Activated CD4-positive, alpha-beta T cell treated with anti-CD3 and anti-CD28 coated beads, Interleukin-2, amount 10 ng/mL, durations not matched to agents 24 days and 14 days (primary cell): Measurements from ENCODE around the gene NECAB3. TPM values are rescaled to one million over a fixed set of nuclear protein-coding genes. Genes with fewer than 3 reads are reported as not detected.

Experiments used
- DNase-seq: peaks from one replicate; pipeline ENCODE4 v3.0.0; 2022
- H3K27ac Mint-ChIP-seq: one replicate; pipeline ENCODE4 v1.8.0; 2022; ENCODE audit warnings: mild to moderate bottlenecking, mixed read lengths
- H3K27me3 Mint-ChIP-seq: one replicate; pipeline ENCODE4 v1.8.0; 2022; ENCODE audit warnings: mixed read lengths
- H3K36me3 Mint-ChIP-seq: one replicate; pipeline ENCODE4 v1.8.0; 2022; ENCODE audit warnings: low read depth, mild to moderate bottlenecking, mixed read lengths
- H3K4me1 Mint-ChIP-seq: one replicate; pipeline ENCODE4 v1.8.0; 2021; ENCODE audit warnings: mixed read lengths
- H3K4me3 Mint-ChIP-seq: one replicate; pipeline ENCODE4 v1.8.0; 2022; ENCODE audit warnings: mild to moderate bottlenecking, moderate library complexity, mixed read lengths
- H3K9me3 Mint-ChIP-seq: one replicate; pipeline ENCODE4 v1.8.0; 2021; ENCODE audit warnings: mixed read lengths
- intact Hi-C: fragments of 100-400 bp; cut with micrococcal nuclease; formaldehyde crosslinking; loops from one replicate; pipeline ENCODE4 v1.15.1; 2023
- total RNA-seq: library from RNA; stranded (reverse); gene quantifications from 2 replicates; pipeline ENCODE4 v1.2.3, GENCODE V29; 2022

NECAB3 gene
- total RNA-seq, 1 donor from 2014 or later: 29.0 TPM

DNA sequence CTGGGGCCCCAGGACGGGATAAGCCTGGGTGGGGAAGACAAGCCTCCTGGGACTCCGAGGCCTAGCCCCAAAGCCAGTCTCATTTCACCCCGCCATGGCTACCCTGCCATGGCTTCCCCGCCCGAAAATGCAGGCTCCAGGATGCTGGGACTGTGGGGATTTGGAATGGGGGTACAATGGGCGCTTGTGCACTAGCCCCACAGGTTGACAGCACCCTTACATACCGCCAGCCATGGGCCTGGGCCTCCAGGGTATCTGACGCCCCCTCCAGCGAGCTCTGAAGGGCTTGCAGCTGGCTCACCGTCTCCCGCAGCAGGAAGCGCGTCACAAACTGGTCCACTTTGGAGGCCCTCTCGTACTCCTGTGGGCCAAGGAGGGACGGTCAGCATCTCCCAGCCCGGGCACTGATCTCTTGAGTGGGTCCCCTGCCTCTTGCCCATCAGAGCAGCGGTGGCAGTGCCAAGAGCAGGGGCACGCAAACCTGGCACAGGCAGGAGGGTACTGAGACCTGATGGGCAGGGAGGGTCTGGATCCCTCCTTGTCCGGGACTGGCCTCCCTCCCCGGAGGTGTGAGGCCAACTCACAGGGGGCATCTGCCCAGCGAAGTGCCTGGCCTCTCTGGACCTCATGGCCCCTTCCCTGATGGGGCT, 14.1 kb downstream of the NECAB3 start:
- Mint-ChIP-seq H3K9me3 (no peaks in the 10 kb centered on the region), H3K4me3 (no peak overlapping the region), H3K27ac (no peak overlapping the region), H3K36me3 (no peaks in the 10 kb centered on the region), H3K27me3 (no peaks in the 10 kb centered on the region), H3K4me1 (peaks cover 18% of the 10 kb centered on the region)
- no peak for DNase-seq
- intact Hi-C loops: no loop called here

DNA sequence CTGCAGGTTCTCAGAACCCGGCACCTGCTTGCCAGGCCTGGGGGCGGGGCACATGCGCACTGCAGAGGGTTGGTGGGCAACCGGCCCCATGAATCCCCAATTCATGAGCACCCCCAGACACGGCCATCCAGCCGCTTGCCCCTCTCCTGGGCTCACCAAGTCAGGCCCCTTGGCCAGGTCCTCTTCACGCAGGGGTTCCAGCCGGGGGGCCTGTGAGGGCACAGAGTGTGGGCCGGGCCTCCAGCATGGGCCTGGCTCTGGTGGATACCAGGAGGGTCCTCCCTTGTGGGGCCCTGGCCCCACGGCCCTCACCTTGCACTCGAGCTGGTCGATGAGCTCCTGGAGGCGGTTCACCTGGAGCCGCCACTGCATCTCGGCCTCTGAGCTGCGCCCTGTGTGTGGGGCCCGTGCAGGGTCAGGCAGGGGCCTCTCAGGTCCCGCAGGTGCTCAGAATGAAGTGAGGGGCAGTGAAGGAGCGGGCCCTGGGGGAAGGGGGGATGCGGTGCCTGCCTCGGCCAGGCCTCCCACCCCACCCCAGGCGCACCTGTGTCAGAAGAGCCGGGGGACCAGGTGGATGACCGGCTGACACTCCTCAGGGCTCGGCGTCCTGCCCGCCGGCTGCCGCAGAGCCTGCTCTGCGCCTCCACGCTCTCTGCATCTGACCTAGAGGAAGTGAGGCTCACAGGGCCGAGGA, 14.7 kb downstream of the NECAB3 start:
- Mint-ChIP-seq H3K4me3 (no peak overlapping the region), H3K4me1 (peaks cover 11% of the 10 kb centered on the region), H3K27me3 (no peaks in the 10 kb centered on the region), H3K27ac (peak overlapping the region; percentile 49), H3K36me3 (no peaks in the 10 kb centered on the region), H3K9me3 (no peaks in the 10 kb centered on the region)
- DNase-seq: no peak
- intact Hi-C loops: no loop called here

DNA sequence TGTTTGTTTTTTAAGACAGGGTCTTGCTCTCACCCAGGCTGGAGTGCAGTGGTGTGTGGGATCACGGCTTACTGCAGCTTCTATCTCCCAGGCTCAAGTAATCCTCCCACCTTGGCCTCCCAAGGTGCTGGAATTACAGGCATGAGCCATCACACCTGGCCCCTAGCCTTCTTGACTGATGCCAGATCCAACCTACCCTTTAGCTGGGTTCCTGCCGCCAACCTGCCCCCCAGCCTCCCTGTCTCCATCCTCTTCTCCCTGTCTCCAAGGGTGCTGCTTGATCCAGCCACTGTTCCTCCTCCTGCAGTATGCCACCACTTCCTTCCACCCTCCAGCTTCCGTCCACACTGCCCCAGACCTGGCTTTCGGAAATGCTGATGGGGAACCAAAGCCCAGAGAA, 15.3 kb downstream of the NECAB3 start:
- Mint-ChIP-seq H3K36me3 (no peaks in the 10 kb centered on the region), H3K4me1 (peaks cover 8% of the 10 kb centered on the region), H3K9me3 (no peaks in the 10 kb centered on the region), H3K4me3 (no peak overlapping the region), H3K27ac (peak overlapping the region; percentile 49), H3K27me3 (no peaks in the 10 kb centered on the region)
- intact Hi-C loops: no loop called here
- no peak for DNase-seq

DNA sequence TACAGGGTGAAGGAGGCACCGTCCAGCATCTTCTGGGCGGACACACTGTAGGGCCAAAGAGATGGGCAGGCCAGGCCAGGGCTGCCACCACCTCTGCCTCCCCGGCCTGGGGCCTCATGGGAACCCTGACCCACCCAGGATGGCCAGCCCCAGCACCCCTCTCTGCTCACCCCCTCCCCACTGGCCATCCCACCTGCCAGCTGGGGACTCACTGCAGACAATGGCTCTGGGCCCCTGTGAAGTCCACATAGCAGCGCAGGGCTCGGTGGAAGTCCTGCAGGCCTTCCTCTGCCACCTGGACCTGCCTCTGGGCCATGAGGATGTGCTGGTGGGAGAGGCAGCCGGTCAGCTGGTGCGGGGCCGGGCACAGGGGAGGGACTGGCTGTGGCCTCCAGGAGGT, 15.7 kb downstream of the NECAB3 start:
- no peak overlapping the region for H3K27ac Mint-ChIP-seq

DNA sequence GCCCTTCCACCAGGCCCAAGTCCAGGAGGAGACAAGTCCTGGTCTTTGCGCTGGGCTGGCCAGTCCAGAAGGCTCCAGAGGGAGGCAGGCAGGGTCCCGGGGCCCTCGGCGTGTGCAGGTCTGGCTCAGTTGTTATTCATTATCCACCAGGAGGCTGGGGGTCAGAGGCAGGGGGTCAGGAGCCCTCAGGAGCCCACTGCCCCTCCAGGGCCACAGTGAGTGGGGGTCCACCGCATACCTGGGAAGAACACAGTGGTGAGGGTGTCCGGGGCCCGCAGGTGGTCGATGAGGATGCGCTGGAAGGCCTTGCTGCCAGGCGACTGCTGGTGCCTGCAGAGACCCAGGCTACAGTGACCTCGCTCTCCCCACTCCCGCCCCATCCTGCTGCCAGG, 16.5 kb downstream of the NECAB3 start:
- Mint-ChIP-seq H3K27ac (no peak overlapping the region), H3K27me3 (no peaks in the 10 kb centered on the region), H3K36me3 (no peaks in the 10 kb centered on the region)

More for the DNA sequence above, 15.7 kb downstream of the NECAB3 start:
- DNase-seq: no peak
- Mint-ChIP-seq H3K4me1 (peaks cover 6% of the 10 kb centered on the region), H3K36me3 (no peaks in the 10 kb centered on the region), H3K27me3 (no peaks in the 10 kb centered on the region), H3K9me3 (no peaks in the 10 kb centered on the region), H3K4me3 (no peak overlapping the region)
- intact Hi-C loops: no loop called here

DNA sequence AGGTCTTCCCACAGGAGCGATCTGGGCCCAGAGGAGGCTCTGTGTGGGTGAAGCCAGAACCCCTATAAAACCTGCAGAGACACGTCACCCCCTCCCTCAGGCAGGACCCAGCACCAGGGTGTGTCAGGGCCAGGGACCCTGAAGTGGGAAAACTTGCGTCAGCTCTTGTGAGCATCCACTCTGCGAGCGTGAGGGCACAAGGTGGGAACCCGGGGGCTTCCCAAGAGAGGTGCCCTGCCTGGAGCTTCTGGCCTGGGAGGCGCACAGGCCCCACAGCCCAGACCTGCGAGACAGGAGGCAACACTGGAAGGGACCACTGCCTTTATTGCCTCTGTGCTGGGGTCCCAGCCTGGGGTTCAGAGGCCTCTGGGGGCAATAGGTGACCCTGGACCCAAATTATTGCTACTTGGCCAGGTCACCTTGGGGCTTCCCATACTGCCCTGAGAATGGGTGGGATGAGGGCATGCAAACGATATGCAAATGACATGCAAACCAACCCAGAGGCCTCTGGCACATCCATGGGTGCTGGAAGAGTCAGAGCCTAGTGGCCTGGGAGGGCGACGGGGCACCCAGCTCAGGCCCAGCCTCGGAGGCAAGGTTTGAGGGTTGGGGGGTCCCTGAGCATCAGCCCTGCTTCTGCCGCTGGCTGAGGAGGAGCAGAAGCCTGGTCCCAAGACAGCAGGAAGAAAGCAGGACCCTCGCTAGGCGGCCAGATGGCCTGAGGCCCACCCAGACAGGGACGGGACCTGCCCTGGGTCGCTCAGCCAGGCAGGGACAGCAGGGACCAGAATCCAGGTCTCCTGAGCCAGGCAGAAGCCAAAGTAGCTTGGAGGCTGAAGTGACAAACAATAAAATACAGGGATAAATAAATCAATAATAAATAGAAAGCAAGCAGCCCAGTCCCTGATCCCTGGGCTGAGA, 17.2 kb downstream of the NECAB3 start:
- Mint-ChIP-seq H3K4me3 (no peak overlapping the region), H3K27me3 (no peaks in the 10 kb centered on the region), H3K36me3 (no peaks in the 10 kb centered on the region), H3K4me1 (peaks cover 11% of the 10 kb centered on the region), H3K27ac (no peak overlapping the region), H3K9me3 (no peaks in the 10 kb centered on the region)
- intact Hi-C loops: no loop called here
- DNase-seq: no peak

More for the DNA sequence above, 16.5 kb downstream of the NECAB3 start:
- H3K4me3 Mint-ChIP-seq: no peak overlapping the region
- H3K4me1 Mint-ChIP-seq: peaks cover 10% of the 10 kb centered on the region
- intact Hi-C loops: no loop called here
- H3K9me3 Mint-ChIP-seq: no peaks in the 10 kb centered on the region
- DNase-seq: no peak

DNA sequence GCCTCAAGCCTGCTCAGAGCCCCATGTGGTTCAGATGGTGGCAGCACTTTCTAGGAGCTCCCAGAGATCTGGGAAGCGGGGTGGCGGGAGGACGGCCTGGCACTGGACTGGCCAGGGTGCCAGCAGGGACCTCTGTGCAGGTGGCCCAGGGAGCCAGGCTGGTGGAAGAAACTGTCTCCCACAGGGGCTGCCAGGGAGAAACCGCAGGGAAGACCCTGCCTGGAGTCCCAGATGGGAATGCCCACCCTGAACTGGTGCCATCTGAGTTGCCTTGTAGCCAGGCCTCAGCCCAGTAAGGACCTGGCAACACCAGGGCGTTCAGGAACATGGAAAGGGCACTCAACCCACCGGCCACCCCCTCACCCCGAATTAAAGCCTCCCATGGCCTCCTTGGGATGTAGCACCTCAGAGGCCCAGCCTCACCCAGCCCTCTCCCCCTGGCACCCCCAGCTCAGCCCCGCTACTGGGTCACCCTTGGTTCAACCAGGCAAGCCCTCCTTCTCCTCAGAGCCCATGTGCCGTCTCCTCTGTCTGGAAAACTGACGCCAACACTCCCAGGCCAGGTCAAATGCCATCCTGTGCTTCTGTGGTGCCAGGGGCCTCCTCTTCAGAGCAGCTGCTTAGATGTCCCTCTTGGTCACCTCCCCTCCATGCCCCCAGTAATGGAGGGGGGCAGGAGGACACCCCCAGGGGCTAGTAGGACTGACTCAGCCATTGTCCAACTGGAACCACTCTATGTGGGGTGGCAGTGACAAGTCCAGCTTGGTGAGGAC, 18.0 kb downstream of the NECAB3 start:
- Mint-ChIP-seq H3K4me3 (no peak overlapping the region), H3K36me3 (no peaks in the 10 kb centered on the region), H3K9me3 (no peaks in the 10 kb centered on the region), H3K27ac (no peak overlapping the region), H3K27me3 (no peaks in the 10 kb centered on the region), H3K4me1 (peaks cover 14% of the 10 kb centered on the region)
- intact Hi-C loops: no loop called here
- no peak for DNase-seq

DNA sequence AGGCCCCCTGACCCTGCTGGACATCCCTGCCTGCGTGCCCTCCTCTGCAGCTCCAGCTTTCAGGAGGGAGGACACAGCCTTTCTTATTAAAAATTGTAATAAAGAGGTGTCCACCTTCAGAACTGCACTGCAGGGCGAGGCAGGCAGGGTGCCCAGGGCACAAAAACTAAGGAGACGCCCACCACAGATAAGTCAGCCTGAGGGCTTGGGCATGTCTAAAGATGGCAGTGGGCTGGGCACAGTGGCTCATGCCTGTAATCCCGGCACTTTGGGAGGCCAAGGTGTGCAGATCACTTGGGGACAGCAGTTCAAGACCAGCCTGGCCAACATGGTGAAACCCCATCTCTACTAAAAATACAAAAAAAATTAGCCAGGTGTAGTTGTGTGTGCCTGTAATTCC, 19.1 kb downstream of the NECAB3 start:
- H3K27ac Mint-ChIP-seq: no peak overlapping the region

DNA sequence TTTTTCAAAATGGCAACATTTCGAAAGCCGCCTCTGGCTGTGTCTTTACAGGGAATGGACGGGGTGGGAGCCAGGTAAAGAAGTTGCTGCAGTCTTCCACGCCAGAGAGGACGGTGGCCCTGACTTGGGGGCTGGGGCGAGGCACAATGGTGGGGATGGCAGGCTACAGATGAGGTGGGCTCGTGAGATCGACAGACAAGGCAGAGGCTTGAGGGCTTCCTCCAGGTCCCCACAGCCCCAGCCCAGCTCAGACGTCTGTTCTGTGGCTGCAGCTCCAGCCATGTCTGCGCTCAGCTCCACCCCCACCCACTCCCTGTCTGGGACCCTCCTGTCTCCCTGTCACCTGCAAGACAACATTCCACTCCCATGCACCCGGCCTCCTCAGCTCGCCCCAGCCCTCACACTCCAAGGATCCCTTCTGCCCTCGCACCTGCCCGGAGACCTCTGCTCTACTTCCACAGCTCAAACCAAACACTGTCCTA, 19.5 kb downstream of the NECAB3 start:
- no peak for DNase-seq
- Mint-ChIP-seq H3K36me3 (no peaks in the 10 kb centered on the region), H3K27ac (peak overlapping the region; percentile 32), H3K9me3 (no peaks in the 10 kb centered on the region), H3K27me3 (no peaks in the 10 kb centered on the region), H3K4me3 (no peak overlapping the region), H3K4me1 (peaks cover 16% of the 10 kb centered on the region)
- intact Hi-C loops: no loop called here

More for the DNA sequence above, 19.1 kb downstream of the NECAB3 start:
- Mint-ChIP-seq H3K4me1 (peaks cover 14% of the 10 kb centered on the region), H3K27me3 (no peaks in the 10 kb centered on the region), H3K9me3 (no peaks in the 10 kb centered on the region), H3K36me3 (no peaks in the 10 kb centered on the region), H3K4me3 (no peak overlapping the region)
- no peak for DNase-seq
- intact Hi-C loops: no loop called here

DNA sequence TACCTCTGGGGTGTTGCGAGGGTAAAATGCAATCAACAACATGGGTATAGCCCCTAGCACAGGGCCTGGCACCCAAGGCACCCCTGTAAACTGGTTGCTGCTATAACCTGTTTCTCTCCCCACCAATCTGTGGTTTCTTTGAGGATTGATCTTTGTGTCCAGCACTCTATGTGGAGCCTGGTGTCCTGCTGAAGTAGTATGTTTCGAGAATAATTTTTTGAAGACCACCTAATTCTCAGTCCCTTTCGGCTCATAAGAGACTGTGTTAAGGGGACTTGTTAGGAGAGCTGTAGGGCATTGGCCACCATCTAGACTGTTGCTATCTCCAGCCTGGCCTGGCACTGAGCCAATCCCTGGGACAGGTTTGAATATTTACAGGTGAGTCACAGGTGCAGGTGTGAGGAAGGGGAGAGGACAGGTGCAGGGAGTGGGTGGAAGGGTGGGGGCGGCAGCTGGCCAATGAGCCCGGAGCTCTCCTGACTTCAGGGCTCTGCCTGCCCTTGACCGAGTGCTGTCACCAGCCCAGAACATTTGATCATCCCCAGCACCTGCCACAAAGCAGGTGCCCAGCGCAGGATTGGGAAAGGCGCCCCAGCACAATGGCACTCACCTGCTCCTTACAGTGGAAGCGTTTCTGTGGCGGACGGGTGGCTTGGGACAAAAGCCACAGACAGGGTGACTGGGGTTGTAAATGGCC, 20.2 kb downstream of the NECAB3 start:
- intact Hi-C loops: loop anchor here (1.0 kb wide), 1 partner anchor 197 kb away; no protein-coding TSS in a partner anchor
- no peaks in the 10 kb centered on the region for H3K27me3 Mint-ChIP-seq
- H3K36me3 Mint-ChIP-seq: no peaks in the 10 kb centered on the region
- no peak for DNase-seq
- H3K4me1 Mint-ChIP-seq: peaks cover 16% of the 10 kb centered on the region
- no peaks in the 10 kb centered on the region for H3K9me3 Mint-ChIP-seq
- no peak overlapping the region for H3K4me3 Mint-ChIP-seq
- peak overlapping the region; percentile 25 for H3K27ac Mint-ChIP-seq

DNA sequence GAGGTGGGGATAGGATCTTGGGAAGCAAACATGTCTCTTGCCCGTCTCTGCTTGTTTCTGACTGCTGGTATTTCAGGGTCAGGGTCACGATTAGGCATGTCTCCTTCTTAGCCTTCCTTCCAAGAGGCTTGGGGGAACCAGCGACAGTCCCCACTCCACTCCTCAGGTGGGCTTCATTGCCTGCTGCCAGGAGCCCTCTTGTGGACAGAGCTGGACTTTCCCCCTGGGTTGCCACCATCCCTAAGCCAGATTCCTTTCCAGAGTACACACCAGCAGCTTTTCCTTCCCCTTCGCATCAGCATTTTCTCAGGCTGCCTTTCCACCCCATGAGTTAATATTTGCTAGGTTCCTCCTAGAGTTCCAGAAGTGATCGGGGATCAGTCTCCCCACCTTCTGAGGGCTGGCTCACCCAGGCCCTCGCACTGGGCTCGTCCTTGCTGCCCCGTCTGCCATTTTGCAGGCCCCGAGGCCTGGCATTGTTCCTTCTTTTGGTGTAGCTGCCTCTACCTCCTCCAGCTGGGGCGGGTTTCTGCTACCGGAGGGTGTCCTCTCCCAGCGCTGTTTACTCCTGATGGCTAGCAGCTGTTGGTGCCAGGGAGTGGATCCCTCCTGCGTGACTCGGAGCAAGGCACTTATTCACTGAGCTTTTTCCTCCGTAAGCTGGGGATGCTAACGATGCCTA, 20.9 kb downstream of the NECAB3 start:
- H3K4me3 Mint-ChIP-seq: no peak overlapping the region
- H3K27ac Mint-ChIP-seq: peak overlapping the region; percentile 45
- no peaks in the 10 kb centered on the region for H3K36me3 Mint-ChIP-seq
- H3K4me1 Mint-ChIP-seq: peaks cover 16% of the 10 kb centered on the region
- peak; percentile 79 for DNase-seq
- intact Hi-C loops: loop anchor here (1.0 kb wide), 1 partner anchor 196 kb away; no protein-coding TSS in a partner anchor
- H3K27me3 Mint-ChIP-seq: no peaks in the 10 kb centered on the region
- no peaks in the 10 kb centered on the region for H3K9me3 Mint-ChIP-seq

DNA sequence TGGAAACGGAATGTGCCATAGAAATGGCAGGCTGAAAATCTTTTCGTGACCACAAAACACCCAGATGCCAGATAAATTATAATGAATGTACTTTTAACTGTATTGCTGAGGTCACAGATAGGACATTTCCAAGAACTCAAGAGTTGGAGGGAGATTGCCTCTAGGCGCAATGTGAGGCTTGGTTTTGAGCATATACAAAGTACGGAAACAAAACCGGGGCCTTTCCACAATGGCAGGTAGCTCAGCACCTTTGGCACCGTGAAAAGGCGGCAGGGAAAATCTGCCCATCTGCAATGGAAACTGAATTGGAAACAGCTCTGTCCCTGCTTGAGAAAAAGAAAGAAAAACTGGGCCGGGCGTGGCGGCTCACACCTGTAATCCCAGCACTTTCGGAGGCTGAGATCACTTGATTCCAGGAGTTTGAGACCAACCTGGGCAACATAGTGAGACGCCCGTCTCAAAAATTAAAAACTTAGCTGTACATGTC, 22.6 kb downstream of the NECAB3 start:
- Mint-ChIP-seq H3K9me3 (no peaks in the 10 kb centered on the region), H3K4me1 (peaks cover 22% of the 10 kb centered on the region), H3K27ac (no peak overlapping the region), H3K4me3 (no peak overlapping the region), H3K27me3 (no peaks in the 10 kb centered on the region), H3K36me3 (no peaks in the 10 kb centered on the region)
- intact Hi-C loops: loop anchor here (1.0 kb wide), 1 partner anchor 12 kb away; no protein-coding TSS in a partner anchor
- DNase-seq: no peak
